IMR-90 (cell line): ENCODE results near the gene SRP9. TPM values are rescaled to one million over a fixed set of nuclear protein-coding genes. Genes with fewer than 3 reads are reported as not detected.

Experiments
- ATAC-seq: fragments of 200-7000 bp; cut with Tn5 transposase; 2 replicates; pipeline ENCODE4 v1.9.1; 2020; ENCODE audit warnings: low read depth, mild to moderate bottlenecking, moderate library complexity
- BruUV-seq: library from RNA; stranded (reverse); fragments of 400-500 nt; replicated peaks from 2 replicates; lab custom pipeline; 2021; lab: Mats Ljungman, UMichigan
- CTCF ChIA-PET: fragments of 300-600 bp; formaldehyde crosslinking; extraction: SDS; loops from one replicate; lab custom pipeline; 2021; ENCODE audit warnings: antibody characterized with exemption; lab: Yijun Ruan, JAX
- POLR2A ChIA-PET: fragments of 300-600 bp; sonication (Branson Sonifier 250); formaldehyde crosslinking; loops from one replicate; lab custom pipeline; 2022; ENCODE audit warnings: antibody characterized with exemption; ENCODE audit not compliant: unreplicated experiment; lab: Charles Lee
- DNase-seq: peaks from one replicate; pipeline ENCODE4 v3.0.0; 2013
- H2AFZ ChIP-seq: replicated peaks from 2 replicates; pipeline ENCODE3; 2013; ENCODE audit warnings: low read length, mild to moderate bottlenecking; ENCODE audit not compliant: poor library complexity
- H2AK5ac ChIP-seq: 2 replicates; pipeline ENCODE4 v1.6.1; 2013; ENCODE audit warnings: low read depth, low read length, inconsistent platforms
- H2AK9ac ChIP-seq: replicated peaks from 2 replicates; pipeline ENCODE3; 2013; ENCODE audit warnings: mild to moderate bottlenecking, low read depth, low read length, moderate library complexity; ENCODE audit not compliant: poor library complexity
- H2BK120ac ChIP-seq: 2 replicates; pipeline ENCODE4 v1.6.1; 2013; ENCODE audit warnings: low read depth, low read length, inconsistent platforms
- H2BK15ac ChIP-seq: 3 replicates; pipeline ENCODE4 v1.6.1; 2013; ENCODE audit warnings: low read depth, low read length, inconsistent platforms
- H2BK20ac ChIP-seq: 2 replicates; pipeline ENCODE4 v1.6.1; 2013; ENCODE audit warnings: low read depth, mild to moderate bottlenecking, inconsistent platforms, low read length, moderate library complexity
- H2BK5ac ChIP-seq: 2 replicates; pipeline ENCODE4 v1.6.1; 2013; ENCODE audit warnings: mild to moderate bottlenecking, low read depth, low read length, inconsistent platforms; ENCODE audit not compliant: poor library complexity, severe bottlenecking
- H3K14ac ChIP-seq: replicated peaks from 2 replicates; pipeline ENCODE4 v1.6.1; 2013; ENCODE audit warnings: low read depth, low read length, inconsistent platforms
- H3K18ac ChIP-seq: 2 replicates; pipeline ENCODE4 v1.6.1; 2013; ENCODE audit warnings: low read depth, low read length, control low read depth
- H3K23ac ChIP-seq: 2 replicates; pipeline ENCODE4 v1.6.1; 2013; ENCODE audit warnings: low read depth, low read length, inconsistent platforms
- H3K27ac ChIP-seq: 2 replicates; pipeline ENCODE4 v1.5.1; 2013; ENCODE audit warnings: mild to moderate bottlenecking, control low read depth, low read length; ENCODE audit not compliant: insufficient read depth
- H3K27me3 ChIP-seq: 2 replicates; pipeline ENCODE4 v1.6.1; 2013; ENCODE audit warnings: low read length; ENCODE audit not compliant: control insufficient read depth, insufficient read depth
- H3K36me3 ChIP-seq: 2 replicates; pipeline ENCODE4 v1.6.1; 2013; ENCODE audit warnings: low read length, mixed read lengths; ENCODE audit not compliant: control insufficient read depth, insufficient read depth
- H3K4ac ChIP-seq: 2 replicates; pipeline ENCODE4 v1.6.1; 2013; ENCODE audit warnings: low read depth, low read length, inconsistent platforms
- H3K4me1 ChIP-seq: 2 replicates; pipeline ENCODE4 v1.6.1; 2013; ENCODE audit warnings: low read length, mixed read lengths; ENCODE audit not compliant: control insufficient read depth, insufficient read depth
- H3K4me2 ChIP-seq: 2 replicates; pipeline ENCODE4 v1.6.1; 2013; ENCODE audit warnings: low read depth, mild to moderate bottlenecking, control low read depth, low read length, moderate library complexity
- H3K4me3 ChIP-seq: 2 replicates; pipeline ENCODE4 v1.5.1; 2013; ENCODE audit warnings: low read depth, mild to moderate bottlenecking, control low read depth, low read length, moderate library complexity; ENCODE audit not compliant: insufficient read depth
- H3K56ac ChIP-seq: 2 replicates; pipeline ENCODE4 v1.6.1; 2013; ENCODE audit warnings: low read length, inconsistent platforms; ENCODE audit not compliant: insufficient read depth; ENCODE audit errors: extremely low read depth
- H3K79me1 ChIP-seq, 2 experiments: 2 replicates each; pipeline ENCODE4 v1.6.1; 2013; ENCODE audit warnings: low read length in 2 of 2, inconsistent platforms in 1 of 2, low read depth in 1 of 2
- H3K9ac ChIP-seq: 2 replicates; pipeline ENCODE4 v1.6.1; 2013; ENCODE audit warnings: low read depth, low read length, control low read depth
- H3K9me1 ChIP-seq: 2 replicates; pipeline ENCODE4 v1.6.1; 2013; ENCODE audit warnings: low read length, inconsistent platforms; ENCODE audit not compliant: insufficient read depth
- H3K9me3 ChIP-seq: 2 replicates; pipeline ENCODE4 v1.6.1; 2013; ENCODE audit warnings: low read length; ENCODE audit not compliant: control insufficient read depth, insufficient read depth
- H4K20me1 ChIP-seq: 2 replicates; pipeline ENCODE4 v1.6.1; 2013; ENCODE audit warnings: low read length, inconsistent platforms; ENCODE audit not compliant: insufficient read depth
- H4K5ac ChIP-seq: 2 replicates; pipeline ENCODE4 v1.6.1; 2013; ENCODE audit warnings: mild to moderate bottlenecking, low read depth, low read length, control low read depth
- H4K8ac ChIP-seq, 2 experiments: 2 replicates each; pipeline ENCODE4 v1.6.1; 2013; ENCODE audit warnings: low read depth in 2 of 2, low read length in 2 of 2, control low read depth in 1 of 2, inconsistent platforms in 1 of 2
- H4K91ac ChIP-seq: 2 replicates; pipeline ENCODE4 v1.6.1; 2013; ENCODE audit warnings: low read depth, low read length, inconsistent platforms; ENCODE audit not compliant: insufficient read depth
- CEBPB ChIP-seq: IDR thresholded peaks from 2 replicates; pipeline ENCODE4 v1.6.1; 2012; ENCODE audit warnings: low read depth, low read length, improper control_type of control experiment
- CTCF ChIP-seq: conservative IDR thresholded peaks from 2 replicates; pipeline ENCODE4 v1.5.1; 2012; ENCODE audit warnings: mild to moderate bottlenecking, low read depth, low read length, improper control_type of control experiment
- ELK1 ChIP-seq: fragments of 150-350 bp; IDR thresholded peaks from 2 replicates; pipeline ENCODE4 v1.6.1; 2016; ENCODE audit warnings: low read depth, mild to moderate bottlenecking, low read length, moderate library complexity, borderline replicate concordance
- FOS ChIP-seq: fragments of 150-350 bp; IDR thresholded peaks from 2 replicates; pipeline ENCODE4 v1.6.1; 2016; ENCODE audit warnings: low read depth, low read length
- MAFK ChIP-seq: IDR thresholded peaks from 2 replicates; pipeline ENCODE4 v1.6.1; 2012; ENCODE audit warnings: low read depth, low read length, improper control_type of control experiment
- MAZ ChIP-seq: IDR thresholded peaks from 2 replicates; pipeline ENCODE4 v1.6.1; 2012; ENCODE audit warnings: low read depth, mild to moderate bottlenecking, low read length, improper control_type of control experiment, moderate library complexity, borderline replicate concordance
- NFE2L2 ChIP-seq: fragments of 150-350 bp; IDR thresholded peaks from 2 replicates; pipeline ENCODE4 v1.6.1; 2016; ENCODE audit warnings: low read depth, mild to moderate bottlenecking, low read length
- POLR2A ChIP-seq: IDR thresholded peaks from 2 replicates; pipeline ENCODE4 v1.6.1; 2012; ENCODE audit warnings: mild to moderate bottlenecking, low read depth, low read length
- RAD21 ChIP-seq: IDR thresholded peaks from 2 replicates; pipeline ENCODE4 v1.6.1; 2012; ENCODE audit warnings: low read length, improper control_type of control experiment
- RCOR1 ChIP-seq: IDR thresholded peaks from 2 replicates; pipeline ENCODE4 v1.6.1; 2012; ENCODE audit warnings: mild to moderate bottlenecking, low read length, improper control_type of control experiment; ENCODE audit not compliant: insufficient replicate concordance
- RFX5 ChIP-seq: IDR thresholded peaks from 2 replicates; pipeline ENCODE4 v1.8.0; 2012; ENCODE audit warnings: low read depth, mild to moderate bottlenecking, low read length, moderate library complexity
- WGBS, 2 experiments: methylation state at CpG; one replicate each; pipeline versions ENCODE4 v1.1.5 to v1.1.7; 2013; ENCODE audit warnings: missing lambda C conversion rate in 2 of 2; ENCODE audit not compliant: insufficient read length in 1 of 2; ENCODE audit errors: extremely low coverage in 2 of 2; 5-methylcytosine and 5-hydroxymethylcytosine counted together
- dilution Hi-C: fragments of 300-500 bp; cut with HindIII; formaldehyde crosslinking; loops from one replicate; pipeline ENCODE4 v1.14.3; 2018; ENCODE audit warnings: low sequenced_read_pairs; ENCODE audit not compliant: unreplicated experiment
- in situ Hi-C: fragments of 300-500 bp; cut with MboI; formaldehyde crosslinking; loops from 3 replicates; pipeline ENCODE4 v1.14.3; 2019; ENCODE audit warnings: low sequenced_read_pairs, inconsistent platforms, mixed read lengths
- intact Hi-C: fragments of 100-400 bp; cut with micrococcal nuclease; formaldehyde crosslinking; loops from 2 replicates; pipeline ENCODE4 v1.10.0; 2022
- polyA plus RNA-seq, 3 experiments: library from polyadenylated mRNA; depleted of rRNA; stranded (reverse); fragments of >200 nt; gene quantifications; 2 replicates each; pipeline ENCODE4 v1.2.3, GENCODE V29; 2012; ENCODE audit warnings: low replicate concordance in 1 of 3
- total RNA-seq: library from RNA; depleted of rRNA; stranded (reverse); fragments of >200 nt; gene quantifications from 2 replicates; pipeline ENCODE4 v1.2.3, GENCODE V29; 2012

SRP9 gene
- total and polyA plus RNA-seq, 2 of the 4 experiments (the other 2 are of a cell fraction), result 230 to 295 TPM

- H3K9me3 ChIP-seq, result no peaks in the 10 kb centered on the region
- H3K56ac ChIP-seq, result no peak overlapping the region
- no peak overlapping the region for H3K9ac ChIP-seq
- in situ Hi-C loops (no loop called here), dilution Hi-C loops (no loop called here), intact Hi-C loops (no loop called here)
- H2AFZ ChIP-seq, result no peak overlapping the region
- no peaks in the 10 kb centered on the region for H3K79me1 ChIP-seq
- H4K8ac ChIP-seq, result no peak overlapping the region
- no peak overlapping the region for H3K14ac ChIP-seq
- H2BK15ac ChIP-seq, result no peak overlapping the region
- H3K4me1 ChIP-seq, result peaks cover 13% of the 10 kb centered on the region
- no peak overlapping the region for H4K91ac ChIP-seq
- 0 out of 2 replicates have a peak, but pooled peaks cover 2% of the 10 kb centered on the region for H3K27me3 ChIP-seq
- H3K18ac ChIP-seq, result no peak overlapping the region
- DNase-seq (no peak), ATAC-seq (no peak)
- 0 out of 2 replicates have a peak, but pooled peaks cover 5% of the 10 kb centered on the region for H4K20me1 ChIP-seq
- no peak overlapping the region for H3K4me2 ChIP-seq
- CTCF ChIA-PET, result no interaction called here
- H2AK5ac ChIP-seq, result no peak overlapping the region; the same call in 1 of the 2 replicates
- no peak overlapping the region for H4K5ac ChIP-seq
- POLR2A ChIA-PET, result no interaction called here
- no peak overlapping the region for H3K27ac ChIP-seq
- H2BK20ac ChIP-seq, result no peak overlapping the region
- H3K36me3 ChIP-seq, result no peaks in the 10 kb centered on the region
- H2BK5ac ChIP-seq, result no peak overlapping the region
- TF ChIP-seq FOS (no peak), MAZ (no peak), NFE2L2 (no peak), CEBPB (no peak), RAD21 (no peak), MAFK (no peak), RFX5 (no peak), CTCF (no peak), POLR2A (no peak), ELK1 (no peak), RCOR1 (no peak)
- H2BK120ac ChIP-seq, result no peak overlapping the region
- H2AK9ac ChIP-seq, result no peak overlapping the region
- BruUV-seq, result no TSS peak
- H3K4ac ChIP-seq, result no peak overlapping the region
- 82% methylated on average over 4 of the region's 11 CpGs; no CpG with 5 or more reads in 1 of the 2 experiments for WGBS, 2 experiments
- H3K23ac ChIP-seq, result no peak overlapping the region
- H3K4me3 ChIP-seq, result no peak overlapping the region
- peaks cover 11% of the 10 kb centered on the region for H3K9me1 ChIP-seq
Observed at GRCh38 chr1:225750875-225751824, 26.5 kb upstream of the SRP9 start.
